Neural crest cell (in vitro differentiated cells): ENCODE results near the gene ST14. TPM values are rescaled to one million over a fixed set of nuclear protein-coding genes. Genes with fewer than 3 reads are reported as not detected.

Experiments used
- DNase-seq: peaks from one replicate; pipeline ENCODE4 v3.0.0; 2021; ENCODE audit warnings: low read depth, mixed read lengths, low spot score
- H3K27ac Mint-ChIP-seq: one replicate; pipeline ENCODE4 v1.8.0; 2021; ENCODE audit warnings: mild to moderate bottlenecking, mixed read lengths; ENCODE audit not compliant: unreplicated experiment
- H3K27me3 Mint-ChIP-seq: 2 replicates; pipeline ENCODE4 v1.8.0; 2021; ENCODE audit warnings: low read depth, mild to moderate bottlenecking, mixed read lengths
- H3K36me3 Mint-ChIP-seq: 2 replicates; pipeline ENCODE4 v1.8.0; 2021; ENCODE audit warnings: low read depth, mild to moderate bottlenecking, mixed read lengths
- H3K4me1 Mint-ChIP-seq: 2 replicates; pipeline ENCODE4 v1.8.0; 2021; ENCODE audit warnings: mixed read lengths
- H3K4me3 Mint-ChIP-seq: one replicate; pipeline ENCODE4 v1.8.0; 2021; ENCODE audit warnings: mild to moderate bottlenecking, mixed read lengths
- H3K9me3 Mint-ChIP-seq: 2 replicates; pipeline ENCODE4 v1.8.0; 2021; ENCODE audit warnings: mixed read lengths
- long read RNA-seq: library from polyadenylated mRNA; unstranded; transcript quantifications from one replicate; pipeline ENCODE4 v2.0.0, GENCODE V29; 2020
- total RNA-seq: library from RNA; stranded (reverse); gene quantifications from 2 replicates; pipeline ENCODE4 v1.2.1, GENCODE V29; 2021
- TF ChIP-seq, protein P1 (sequence below): fragments of 200-600 bp; sonication (generic); conservative IDR thresholded peaks from 2 replicates; pipeline ENCODE4 v1.5.0; 2021; ENCODE audit warnings: antibody characterized with exemption, mild to moderate bottlenecking

ST14 gene
- total RNA-seq: 0.12 and 0.30 TPM in 2 replicates
- long read RNA-seq: 0 reads

DNA sequence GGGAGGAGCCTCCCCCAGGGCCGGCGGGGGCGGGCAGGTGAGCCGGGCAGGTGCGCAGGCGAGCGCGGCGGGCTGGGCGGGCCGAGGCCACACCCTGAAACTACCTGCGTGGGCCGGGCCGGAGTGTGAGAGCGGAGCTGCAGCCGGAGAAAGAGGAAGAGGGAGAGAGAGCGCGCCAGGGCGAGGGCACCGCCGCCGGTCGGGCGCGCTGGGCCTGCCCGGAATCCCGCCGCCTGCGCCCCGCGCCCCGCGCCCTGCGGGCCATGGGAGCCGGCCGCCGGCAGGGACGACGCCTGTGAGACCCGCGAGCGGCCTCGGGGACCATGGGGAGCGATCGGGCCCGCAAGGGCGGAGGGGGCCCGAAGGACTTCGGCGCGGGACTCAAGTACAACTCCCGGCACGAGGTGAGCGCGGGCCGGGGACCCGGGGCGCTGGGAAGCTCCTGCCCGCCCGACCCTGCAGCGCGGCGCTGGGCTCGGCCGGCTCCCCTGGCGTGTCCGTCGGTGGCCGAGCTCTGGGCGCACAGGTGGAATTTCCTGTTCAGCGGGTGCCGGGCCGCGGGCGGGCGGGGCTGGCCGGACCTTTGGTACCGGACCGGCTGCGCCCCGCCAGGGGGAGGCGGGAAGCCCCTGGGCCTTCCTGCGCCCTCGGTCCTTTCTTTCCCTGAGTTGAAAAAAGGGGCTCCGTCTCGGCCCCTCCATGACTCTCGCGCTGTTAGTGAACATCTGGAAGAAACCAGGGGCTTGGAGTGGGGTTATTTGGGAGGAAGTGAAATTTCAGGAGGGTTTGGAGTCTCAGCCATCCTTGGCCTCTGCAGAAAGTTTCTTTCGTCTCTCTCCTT, at the start of gene ST14:
Gene ST14, plus strand, starts transcription at position 126 of the 841 bp plus-strand sequence. Its CDS starts 198 bp downstream, at position 324.
- TF ChIP-seq, protein P1, sequence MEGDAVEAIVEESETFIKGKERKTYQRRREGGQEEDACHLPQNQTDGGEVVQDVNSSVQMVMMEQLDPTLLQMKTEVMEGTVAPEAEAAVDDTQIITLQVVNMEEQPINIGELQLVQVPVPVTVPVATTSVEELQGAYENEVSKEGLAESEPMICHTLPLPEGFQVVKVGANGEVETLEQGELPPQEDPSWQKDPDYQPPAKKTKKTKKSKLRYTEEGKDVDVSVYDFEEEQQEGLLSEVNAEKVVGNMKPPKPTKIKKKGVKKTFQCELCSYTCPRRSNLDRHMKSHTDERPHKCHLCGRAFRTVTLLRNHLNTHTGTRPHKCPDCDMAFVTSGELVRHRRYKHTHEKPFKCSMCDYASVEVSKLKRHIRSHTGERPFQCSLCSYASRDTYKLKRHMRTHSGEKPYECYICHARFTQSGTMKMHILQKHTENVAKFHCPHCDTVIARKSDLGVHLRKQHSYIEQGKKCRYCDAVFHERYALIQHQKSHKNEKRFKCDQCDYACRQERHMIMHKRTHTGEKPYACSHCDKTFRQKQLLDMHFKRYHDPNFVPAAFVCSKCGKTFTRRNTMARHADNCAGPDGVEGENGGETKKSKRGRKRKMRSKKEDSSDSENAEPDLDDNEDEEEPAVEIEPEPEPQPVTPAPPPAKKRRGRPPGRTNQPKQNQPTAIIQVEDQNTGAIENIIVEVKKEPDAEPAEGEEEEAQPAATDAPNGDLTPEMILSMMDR: no peak
- H3K4me1 Mint-ChIP-seq: peaks cover 17% of the 10 kb centered on the region
- DNase-seq: peak; percentile 12
- peaks cover 9% of the 10 kb centered on the region for H3K36me3 Mint-ChIP-seq
- peak within 1 kb of the TSS; percentile 54 for H3K4me3 Mint-ChIP-seq
- H3K27ac Mint-ChIP-seq: no peak within 1 kb of the TSS
- no peaks in the 10 kb centered on the region for H3K9me3 Mint-ChIP-seq
- H3K27me3 Mint-ChIP-seq: peaks cover 73% of the 10 kb centered on the region

GRCh38 chr11:130110339-130111108, 49.1 kb upstream of the ST14 start:
- Mint-ChIP-seq H3K27me3 (no peaks in the 10 kb centered on the region), H3K27ac (peak overlapping the region; percentile 32), H3K36me3 (peaks cover 29% of the 10 kb centered on the region), H3K4me1 (peaks cover 4% of the 10 kb centered on the region), H3K4me3 (no peak overlapping the region), H3K9me3 (peaks cover 4% of the 10 kb centered on the region)
- TF ChIP-seq, protein P1: no peak
- no peak for DNase-seq

- TF ChIP-seq, protein P1: no peak
- Mint-ChIP-seq H3K9me3 (peaks cover under 1% of the 10 kb centered on the region), H3K4me3 (no peak overlapping the region), H3K27me3 (no peaks in the 10 kb centered on the region), H3K27ac (no peak overlapping the region), H3K4me1 (no peaks in the 10 kb centered on the region), H3K36me3 (peaks cover 16% of the 10 kb centered on the region)
- DNase-seq: no peak
Measured at GRCh38 chr11:130112071-130112830, 47.3 kb upstream of the ST14 start.

DNA sequence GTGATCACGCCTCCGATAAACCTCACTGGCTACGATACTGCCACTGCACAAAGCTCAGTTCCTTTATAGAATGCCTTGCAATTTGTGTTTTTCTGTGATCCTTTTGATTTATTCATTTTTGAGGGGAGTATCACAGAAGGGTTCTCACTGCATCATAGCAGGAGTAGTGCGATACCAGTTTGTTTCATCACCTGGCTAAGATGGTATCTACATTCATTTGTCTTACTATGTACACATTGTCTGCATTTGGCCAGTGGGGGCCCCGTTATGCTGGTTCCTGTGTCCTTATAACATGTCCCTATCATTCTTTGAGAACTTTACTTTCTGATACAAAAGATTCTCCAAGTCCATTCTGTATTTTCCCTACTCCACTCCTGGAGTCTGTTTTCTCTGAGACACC, 45.3 kb upstream of the ST14 start:
- TF ChIP-seq, protein P1: no peak
- no peak overlapping the region for H3K4me3 Mint-ChIP-seq
- no peak overlapping the region for H3K27ac Mint-ChIP-seq
- no peak for DNase-seq
- H3K9me3 Mint-ChIP-seq: no peaks in the 10 kb centered on the region
- H3K36me3 Mint-ChIP-seq: peaks cover 8% of the 10 kb centered on the region
- H3K27me3 Mint-ChIP-seq: no peaks in the 10 kb centered on the region
- H3K4me1 Mint-ChIP-seq: no peaks in the 10 kb centered on the region

DNA sequence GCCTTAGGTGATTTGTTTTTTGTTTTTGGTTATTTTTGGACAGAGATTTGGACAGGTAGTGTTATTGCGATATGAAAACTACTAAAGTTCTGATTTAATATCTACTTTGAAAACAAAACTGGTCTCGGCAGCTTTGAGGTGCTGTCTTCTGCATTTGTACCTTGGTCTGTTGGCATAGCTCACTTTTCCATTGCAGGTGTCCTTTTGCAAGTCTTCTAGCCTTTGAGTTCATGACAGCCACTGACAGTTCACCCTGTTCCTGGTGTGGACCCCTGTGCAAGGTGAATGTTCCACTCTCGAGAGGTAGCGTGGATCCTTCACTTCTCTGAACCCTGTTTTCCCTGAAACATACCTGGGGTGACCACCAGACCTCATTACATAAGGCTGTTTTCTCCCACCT, 44.9 kb upstream of the ST14 start:
- Mint-ChIP-seq H3K27me3 (no peaks in the 10 kb centered on the region), H3K27ac (no peak overlapping the region), H3K4me1 (no peaks in the 10 kb centered on the region), H3K36me3 (peaks cover 8% of the 10 kb centered on the region), H3K9me3 (no peaks in the 10 kb centered on the region), H3K4me3 (no peak overlapping the region)
- TF ChIP-seq, protein P1: no peak
- no peak for DNase-seq
